ENCODE results near the gene CDKAL1. TPM values are rescaled to one million over a fixed set of nuclear protein-coding genes. Genes with fewer than 3 reads are reported as not detected.

The CDKAL1 gene
- total RNA-seq, 4 donors from 2014 or later: 10.3 to 11.2 (median 10.5) TPM

GRCh38 chr6:20936949-20937348 is 402.7 kb downstream of the CDKAL1 start:
- H3K4me1 ChIP-seq: no peaks in the 10 kb centered on the region
- H3K27ac ChIP-seq (replicated peaks in 1 of 4): no peak overlapping the region
- no peaks in the 10 kb centered on the region for H3K36me3 ChIP-seq
- DNase-seq (ENCODE audit: extremely low spot score): no peak
- no peaks in the 10 kb centered on the region for H3K27me3 ChIP-seq
- no peak overlapping the region for H3K4me3 ChIP-seq
- no peaks in the 10 kb centered on the region for H3K9me3 ChIP-seq
- TF ChIP-seq POLR2AphosphoS5 (IDR thresholded peaks at IDR 0.05) (no peak), EP300 (IDR thresholded peaks at IDR 0.05) (no peak), POLR2A (IDR thresholded peaks at IDR 0.05; ENCODE audit: low read depth) (no peak), CTCF (IDR thresholded peaks at IDR 0.05) (no peak)
- WGBS: 100% methylated on average over 2 of the region's 2 CpGs
- intact Hi-C loops (cut with DNase I): no loop called here

GRCh38 chr6:20939161-20939775 is 405.0 kb downstream of the CDKAL1 start:
- no peaks in the 10 kb centered on the region for H3K9me3 ChIP-seq
- DNase-seq (ENCODE audit: extremely low spot score): no peak
- H3K4me1 ChIP-seq: no peaks in the 10 kb centered on the region
- H3K4me3 ChIP-seq: no peak overlapping the region
- no peaks in the 10 kb centered on the region for H3K27me3 ChIP-seq
- intact Hi-C loops (cut with DNase I): no loop called here
- H3K36me3 ChIP-seq: no peaks in the 10 kb centered on the region
- TF ChIP-seq POLR2A (IDR thresholded peaks at IDR 0.05; ENCODE audit: low read depth) (no peak), POLR2AphosphoS5 (IDR thresholded peaks at IDR 0.05) (no peak), CTCF (IDR thresholded peaks at IDR 0.05) (no peak), EP300 (IDR thresholded peaks at IDR 0.05) (no peak)
- no peak overlapping the region for H3K27ac ChIP-seq (replicated peaks in 1 of 4)

- 97% methylated on average over 2 of the region's 2 CpGs for WGBS
- no peak overlapping the region for H3K27ac ChIP-seq (replicated peaks in 1 of 4)
- H3K4me1 ChIP-seq: no peaks in the 10 kb centered on the region
- TF ChIP-seq CTCF (IDR thresholded peaks at IDR 0.05) (no peak), POLR2A (IDR thresholded peaks at IDR 0.05; ENCODE audit: low read depth) (no peak), EP300 (IDR thresholded peaks at IDR 0.05) (no peak)
- no peak overlapping the region for H3K4me3 ChIP-seq
- DNase-seq (ENCODE audit: extremely low spot score): no peak
- no peaks in the 10 kb centered on the region for H3K36me3 ChIP-seq
- H3K27me3 ChIP-seq: no peaks in the 10 kb centered on the region
- intact Hi-C loops (cut with DNase I): no loop called here
- H3K9me3 ChIP-seq: no peaks in the 10 kb centered on the region
These were observed 408.9 kb downstream of the CDKAL1 start for GRCh38 chr6:20943040-20943627.

GRCh38 chr6:20943922-20944321 is 409.7 kb downstream of the CDKAL1 start:
- Histone ChIP-seq H3K27me3 (no peaks in the 10 kb centered on the region), H3K36me3 (no peaks in the 10 kb centered on the region), H3K4me1 (no peaks in the 10 kb centered on the region), H3K9me3 (no peaks in the 10 kb centered on the region), H3K27ac (replicated peaks in 1 of 4) (no peak overlapping the region), H3K4me3 (no peak overlapping the region)
- intact Hi-C loops (cut with DNase I): no loop called here
- no peak for TF ChIP-seq POLR2A (IDR thresholded peaks at IDR 0.05; ENCODE audit: low read depth)
- no peak for TF ChIP-seq POLR2AphosphoS5 (IDR thresholded peaks at IDR 0.05)
- TF ChIP-seq EP300 (IDR thresholded peaks at IDR 0.05): no peak
- TF ChIP-seq CTCF (IDR thresholded peaks at IDR 0.05): no peak
- no peak for DNase-seq (ENCODE audit: extremely low spot score)
- WGBS: 100% methylated on average over 1 of the region's 1 CpG

- Histone ChIP-seq H3K9me3 (no peaks in the 10 kb centered on the region), H3K27ac (replicated peaks in 1 of 4) (no peak overlapping the region), H3K4me1 (no peaks in the 10 kb centered on the region), H3K4me3 (no peak overlapping the region), H3K27me3 (no peaks in the 10 kb centered on the region), H3K36me3 (no peaks in the 10 kb centered on the region)
- no peak for DNase-seq (ENCODE audit: extremely low spot score)
- 67% methylated on average over 1 of the region's 1 CpG for WGBS
- no peak for TF ChIP-seq POLR2A (IDR thresholded peaks at IDR 0.05; ENCODE audit: low read depth)
- no peak for TF ChIP-seq CTCF (IDR thresholded peaks at IDR 0.05)
- TF ChIP-seq POLR2AphosphoS5 (IDR thresholded peaks at IDR 0.05): no peak
- TF ChIP-seq EP300 (IDR thresholded peaks at IDR 0.05): no peak
- intact Hi-C loops (cut with DNase I): no loop called here
These were observed 411.8 kb downstream of the CDKAL1 start for GRCh38 chr6:20946022-20946421.

Data from esophagus muscularis mucosa (tissue), 4 donors.